ENCODE measurements around the gene CST1. TPM values are rescaled to one million over a fixed set of nuclear protein-coding genes. Genes with fewer than 3 reads are reported as not detected.
"Not testable (repeated sequence)": the region's sequence is repeated elsewhere in the genome, so short reads cannot be mapped to it uniquely, and the experiment has no call there.

Gene CST1, protein sequence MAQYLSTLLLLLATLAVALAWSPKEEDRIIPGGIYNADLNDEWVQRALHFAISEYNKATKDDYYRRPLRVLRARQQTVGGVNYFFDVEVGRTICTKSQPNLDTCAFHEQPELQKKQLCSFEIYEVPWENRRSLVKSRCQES
- polyA plus RNA-seq (2013, experiment 1 of 2) = 6.6 TPM
- polyA plus RNA-seq (2013, experiment 2 of 2) = 6.2 TPM

DNA sequence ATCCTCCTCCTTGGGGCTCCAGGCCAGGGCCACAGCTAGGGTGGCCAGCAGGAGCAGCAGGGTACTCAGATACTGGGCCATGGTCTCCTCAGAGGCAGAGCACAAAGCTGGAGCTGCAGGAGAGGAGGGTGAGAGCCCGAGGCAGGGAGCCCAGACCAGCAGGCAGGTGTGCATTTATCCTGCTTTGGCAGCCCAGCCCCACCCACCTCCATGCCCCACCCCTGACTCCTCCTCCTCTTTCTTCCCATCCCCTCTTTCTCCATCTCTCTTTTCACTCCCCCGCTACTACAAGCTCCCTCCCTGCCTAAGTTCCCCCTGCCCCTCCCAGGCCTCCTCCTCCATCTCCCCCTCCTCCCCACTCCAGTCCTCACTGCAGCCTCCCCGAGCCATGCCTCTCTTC is at the start of gene CST1:
TSS of gene CST1 (minus strand) at position 150 of the 400 bp plus-strand sequence. CDS start at position 81, 69 bp downstream.
- peaks cover 17% of the 10 kb centered on the region for H3K4me1 ChIP-seq (ENCODE audit: control insufficient read depth, insufficient read depth, low read length, poor library complexity, severe bottlenecking)
- H3K27ac ChIP-seq (ENCODE audit: low read depth, low read length, severe bottlenecking); H3K4me3 ChIP-seq (ENCODE audit: extremely low read depth, insufficient read depth, low read length, poor library complexity, severe bottlenecking); H3K9me3 ChIP-seq (ENCODE audit: control insufficient read depth, low read length); H3K36me3 ChIP-seq (ENCODE audit: control insufficient read depth, insufficient read depth, low read length): not testable (repeated sequence)
- 100% methylated on average over 1 of the region's 3 CpGs; no CpG with 5 or more reads in 1 of the 2 experiments for WGBS, 2 experiments (ENCODE audit: insufficient coverage in 2 of 2)

DNA sequence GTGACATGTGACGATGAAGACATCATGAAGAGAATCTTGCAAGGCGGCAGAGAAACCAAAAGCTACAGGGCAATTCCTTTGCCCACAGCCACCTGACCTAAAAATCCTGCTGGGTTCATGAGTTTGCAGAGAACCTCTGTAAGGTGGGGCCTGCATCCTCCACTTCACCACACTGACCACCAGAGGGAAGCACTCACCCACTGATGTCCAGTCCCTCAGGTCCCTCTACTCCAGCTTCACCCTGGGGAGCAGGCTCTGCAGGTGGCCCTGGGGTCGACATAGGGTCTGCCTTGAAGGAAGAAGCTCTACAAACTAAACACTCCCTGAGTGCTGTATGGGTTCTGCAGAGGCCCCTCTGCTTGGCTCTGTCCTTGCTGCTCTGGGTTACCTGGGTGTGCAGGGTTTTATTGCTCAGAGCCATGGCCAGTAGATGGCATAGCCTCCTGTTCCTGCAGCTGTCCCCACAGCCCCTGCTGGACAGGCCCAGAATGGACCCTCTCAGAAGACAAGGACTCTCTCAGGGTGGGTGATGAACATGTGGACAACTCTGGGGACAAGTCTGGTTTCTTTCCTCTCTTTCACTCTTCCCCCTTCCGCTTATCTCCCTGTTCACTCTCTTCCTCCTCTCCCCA is 48.6 kb upstream of the CST1 start:
- not testable (repeated sequence) for H3K9me3 ChIP-seq (ENCODE audit: control insufficient read depth, low read length); H3K4me3 ChIP-seq (ENCODE audit: extremely low read depth, insufficient read depth, low read length, poor library complexity, severe bottlenecking); H3K27ac ChIP-seq (ENCODE audit: low read depth, low read length, severe bottlenecking); H3K4me1 ChIP-seq (ENCODE audit: control insufficient read depth, insufficient read depth, low read length, poor library complexity, severe bottlenecking); H3K36me3 ChIP-seq (ENCODE audit: control insufficient read depth, insufficient read depth, low read length)
- WGBS, 2 experiments (ENCODE audit: insufficient coverage in 2 of 2) = 33 to 40% methylated on average over 1 to 2 of the region's 4 CpGs

DNA sequence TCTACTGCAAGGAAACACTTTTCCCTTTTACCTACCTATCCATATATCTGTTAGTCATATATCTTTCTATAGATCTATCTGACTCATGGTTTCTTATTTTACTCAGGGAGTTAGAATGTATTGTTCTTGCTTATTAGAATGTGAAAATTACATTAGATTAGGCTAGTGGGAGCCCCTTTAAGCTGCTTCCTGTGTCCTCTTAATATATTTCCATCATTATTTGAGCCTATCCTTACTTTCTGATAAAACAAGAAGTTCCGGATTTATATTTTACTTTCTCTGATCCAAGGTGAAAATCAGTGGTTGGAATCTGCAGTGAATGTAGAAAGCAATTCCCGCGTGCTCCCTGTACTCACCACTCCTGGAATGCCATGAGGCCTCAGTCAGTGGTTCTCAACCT is 44.8 kb upstream of the CST1 start:
- Histone ChIP-seq H3K9me3 (ENCODE audit: control insufficient read depth, low read length) (no peaks in the 10 kb centered on the region), H3K4me1 (ENCODE audit: control insufficient read depth, insufficient read depth, low read length, poor library complexity, severe bottlenecking) (no peaks in the 10 kb centered on the region), H3K27ac (ENCODE audit: low read depth, low read length, severe bottlenecking) (no peak overlapping the region), H3K36me3 (ENCODE audit: control insufficient read depth, insufficient read depth, low read length) (no peaks in the 10 kb centered on the region), H3K4me3 (ENCODE audit: extremely low read depth, insufficient read depth, low read length, poor library complexity, severe bottlenecking) (no peak overlapping the region)
- no CpG with 5 or more reads among the region's 3 CpGs for WGBS, 2 experiments (ENCODE audit: insufficient coverage in 2 of 2)

DNA sequence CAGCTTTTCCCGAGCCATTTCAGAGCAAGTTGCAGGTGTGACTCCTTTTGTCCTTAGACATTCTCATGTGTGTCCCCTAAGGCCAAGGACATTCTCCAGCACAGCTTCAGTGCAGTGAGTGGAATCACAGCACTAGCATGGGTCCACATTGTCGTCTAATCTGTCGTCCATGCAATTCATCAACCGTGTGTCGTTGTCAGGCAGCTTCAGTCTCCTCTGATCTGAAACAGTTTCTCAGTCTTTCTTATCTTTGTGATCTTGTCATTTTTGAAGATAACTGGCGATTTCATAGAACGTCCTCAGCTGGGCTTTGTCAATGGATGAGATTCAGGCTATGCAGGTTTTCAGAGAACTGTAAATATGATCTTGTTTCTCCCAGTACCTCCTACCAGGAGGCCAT is 44.1 kb upstream of the CST1 start:
- no peaks in the 10 kb centered on the region for H3K4me1 ChIP-seq (ENCODE audit: control insufficient read depth, insufficient read depth, low read length, poor library complexity, severe bottlenecking)
- H3K9me3 ChIP-seq (ENCODE audit: control insufficient read depth, low read length) = no peaks in the 10 kb centered on the region
- no peak overlapping the region for H3K4me3 ChIP-seq (ENCODE audit: extremely low read depth, insufficient read depth, low read length, poor library complexity, severe bottlenecking)
- no peak overlapping the region for H3K27ac ChIP-seq (ENCODE audit: low read depth, low read length, severe bottlenecking)
- WGBS, 2 experiments (ENCODE audit: insufficient coverage in 2 of 2) = 72 to 77% methylated on average over 7 of the region's 7 CpGs
- H3K36me3 ChIP-seq (ENCODE audit: control insufficient read depth, insufficient read depth, low read length) = no peaks in the 10 kb centered on the region

DNA sequence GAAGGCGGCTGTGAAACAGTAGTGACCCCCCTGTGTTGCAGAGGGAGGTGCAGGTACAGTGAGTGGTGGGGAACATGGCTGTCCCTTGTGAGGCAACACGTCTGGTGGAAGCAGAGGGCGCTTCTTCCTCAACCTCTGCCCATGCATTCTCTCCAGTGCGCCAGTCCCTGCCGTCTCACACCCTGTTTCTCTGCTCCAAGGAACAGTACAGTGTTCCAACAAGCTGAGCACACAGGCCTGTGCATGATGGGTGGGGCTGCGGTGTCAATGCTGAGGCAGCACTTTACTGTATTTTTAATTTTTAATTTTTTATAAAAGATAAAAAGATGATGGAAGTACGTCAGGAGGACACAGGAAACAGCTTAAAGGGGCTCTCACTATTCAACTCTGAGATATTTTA is 43.3 kb upstream of the CST1 start:
- H3K27ac ChIP-seq (ENCODE audit: low read depth, low read length, severe bottlenecking) = no peak overlapping the region
- H3K4me1 ChIP-seq (ENCODE audit: control insufficient read depth, insufficient read depth, low read length, poor library complexity, severe bottlenecking) = no peaks in the 10 kb centered on the region
- H3K9me3 ChIP-seq (ENCODE audit: control insufficient read depth, low read length) = no peaks in the 10 kb centered on the region
- WGBS, 2 experiments (ENCODE audit: insufficient coverage in 2 of 2) = 83 to 100% methylated on average over 1 of the region's 7 CpGs
- H3K36me3 ChIP-seq (ENCODE audit: control insufficient read depth, insufficient read depth, low read length) = no peaks in the 10 kb centered on the region
- H3K4me3 ChIP-seq (ENCODE audit: extremely low read depth, insufficient read depth, low read length, poor library complexity, severe bottlenecking) = no peak overlapping the region

DNA sequence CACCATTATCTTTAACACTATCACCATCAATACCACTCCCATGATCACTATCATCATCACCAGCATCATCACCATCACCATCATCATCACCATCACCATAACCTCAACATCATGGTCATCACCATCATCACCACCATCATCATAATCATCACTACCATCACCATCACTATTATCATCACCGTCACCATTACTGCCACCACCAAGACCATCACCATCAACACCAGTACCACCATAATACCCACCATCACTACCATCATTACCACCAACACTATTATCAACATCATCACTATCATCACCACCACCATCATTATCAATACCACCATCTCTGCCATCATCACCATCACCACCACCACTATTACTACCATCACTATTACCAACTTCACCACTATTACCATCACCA is 32.7 kb upstream of the CST1 start:
- WGBS, 2 experiments (ENCODE audit: insufficient coverage in 2 of 2) = 94 to 100% methylated on average over 1 of the region's 1 CpG
- Histone ChIP-seq H3K27ac (ENCODE audit: low read depth, low read length, severe bottlenecking) (no peak overlapping the region), H3K9me3 (ENCODE audit: control insufficient read depth, low read length) (no peaks in the 10 kb centered on the region), H3K4me1 (ENCODE audit: control insufficient read depth, insufficient read depth, low read length, poor library complexity, severe bottlenecking) (no peaks in the 10 kb centered on the region), H3K36me3 (ENCODE audit: control insufficient read depth, insufficient read depth, low read length) (no peaks in the 10 kb centered on the region), H3K4me3 (ENCODE audit: extremely low read depth, insufficient read depth, low read length, poor library complexity, severe bottlenecking) (no peak overlapping the region)

DNA sequence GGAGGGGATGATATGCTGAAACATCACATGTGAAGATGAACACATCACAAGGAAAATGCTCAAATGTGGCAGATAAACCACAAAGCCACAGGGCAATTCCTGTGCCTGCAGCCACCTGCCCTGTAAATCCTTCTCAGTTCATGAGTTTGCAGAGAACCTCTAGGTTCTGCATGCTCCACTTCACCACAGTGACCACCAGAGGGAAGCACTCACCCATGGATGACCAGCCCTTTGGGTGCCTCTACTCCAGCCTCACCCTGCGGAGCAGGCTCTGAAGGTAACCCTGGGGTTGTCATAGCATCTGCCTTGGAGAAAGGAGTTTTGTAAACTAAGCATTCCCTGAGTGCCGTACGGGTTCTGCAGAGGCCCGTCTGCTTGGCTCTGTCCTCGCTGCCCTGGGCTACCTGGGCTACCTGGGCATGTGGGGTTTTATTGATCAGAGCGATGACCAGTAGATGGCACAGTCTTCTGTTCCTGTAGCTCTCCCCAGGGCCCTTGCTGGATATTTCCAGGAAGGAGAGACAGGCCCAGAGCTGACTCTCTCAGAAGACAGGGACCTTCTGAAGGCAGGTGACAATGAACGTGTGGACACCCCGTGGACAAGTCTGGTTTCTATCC is 31.7 kb upstream of the CST1 start:
- 55 to 75% methylated on average over 7 to 8 of the region's 8 CpGs for WGBS, 2 experiments (ENCODE audit: insufficient coverage in 2 of 2)
- no peaks in the 10 kb centered on the region for H3K36me3 ChIP-seq (ENCODE audit: control insufficient read depth, insufficient read depth, low read length)
- no peaks in the 10 kb centered on the region for H3K4me1 ChIP-seq (ENCODE audit: control insufficient read depth, insufficient read depth, low read length, poor library complexity, severe bottlenecking)
- no peak overlapping the region for H3K4me3 ChIP-seq (ENCODE audit: extremely low read depth, insufficient read depth, low read length, poor library complexity, severe bottlenecking)
- no peaks in the 10 kb centered on the region for H3K9me3 ChIP-seq (ENCODE audit: control insufficient read depth, low read length)
- no peak overlapping the region for H3K27ac ChIP-seq (ENCODE audit: low read depth, low read length, severe bottlenecking)

DNA sequence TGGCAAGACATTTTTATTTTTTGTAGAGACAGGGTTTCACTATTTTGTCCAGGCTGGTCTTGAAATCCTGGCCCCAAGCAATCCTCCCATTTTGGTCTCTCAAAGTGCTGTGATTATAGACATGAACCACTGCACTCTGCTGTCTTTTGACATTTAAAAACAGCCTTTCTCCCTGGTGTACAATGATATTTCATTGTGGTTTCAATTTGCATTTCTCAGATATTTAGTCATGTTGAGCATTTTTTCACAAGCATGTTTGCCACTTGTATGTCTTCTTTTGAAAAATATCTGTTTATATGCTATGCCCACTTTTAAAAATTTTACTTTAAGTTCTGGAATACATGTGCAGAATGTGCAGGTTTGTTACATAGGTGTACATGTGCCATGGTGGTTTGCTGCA is 27.9 kb upstream of the CST1 start:
- H3K9me3 ChIP-seq (ENCODE audit: control insufficient read depth, low read length); H3K4me1 ChIP-seq (ENCODE audit: control insufficient read depth, insufficient read depth, low read length, poor library complexity, severe bottlenecking); H3K36me3 ChIP-seq (ENCODE audit: control insufficient read depth, insufficient read depth, low read length); H3K27ac ChIP-seq (ENCODE audit: low read depth, low read length, severe bottlenecking); H3K4me3 ChIP-seq (ENCODE audit: extremely low read depth, insufficient read depth, low read length, poor library complexity, severe bottlenecking): not testable (repeated sequence)

DNA sequence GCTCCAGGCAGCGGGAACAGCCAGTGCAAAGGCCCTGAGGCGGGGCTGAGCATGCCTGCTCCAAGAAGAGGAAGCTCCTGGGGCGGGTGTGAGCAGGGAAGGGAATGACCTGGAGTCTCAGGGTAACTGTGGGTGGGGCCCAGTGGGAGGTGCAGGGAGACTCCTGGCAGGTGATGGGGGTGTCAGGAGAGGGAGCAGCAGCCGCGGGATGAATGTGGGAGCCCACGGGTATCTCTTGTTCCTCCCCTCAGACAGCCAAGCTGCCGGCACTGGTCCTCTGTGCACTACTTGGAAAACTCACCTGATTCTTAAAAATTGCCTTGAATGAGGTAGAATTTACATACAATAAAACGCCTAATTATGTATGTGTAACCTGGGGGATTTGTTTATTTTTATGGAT is 26.6 kb upstream of the CST1 start:
- not testable (repeated sequence) for H3K9me3 ChIP-seq (ENCODE audit: control insufficient read depth, low read length); H3K36me3 ChIP-seq (ENCODE audit: control insufficient read depth, insufficient read depth, low read length); H3K4me3 ChIP-seq (ENCODE audit: extremely low read depth, insufficient read depth, low read length, poor library complexity, severe bottlenecking); H3K27ac ChIP-seq (ENCODE audit: low read depth, low read length, severe bottlenecking); H3K4me1 ChIP-seq (ENCODE audit: control insufficient read depth, insufficient read depth, low read length, poor library complexity, severe bottlenecking)
- 60 to 90% methylated on average over 1 to 4 of the region's 8 CpGs for WGBS, 2 experiments (ENCODE audit: insufficient coverage in 2 of 2)

DNA sequence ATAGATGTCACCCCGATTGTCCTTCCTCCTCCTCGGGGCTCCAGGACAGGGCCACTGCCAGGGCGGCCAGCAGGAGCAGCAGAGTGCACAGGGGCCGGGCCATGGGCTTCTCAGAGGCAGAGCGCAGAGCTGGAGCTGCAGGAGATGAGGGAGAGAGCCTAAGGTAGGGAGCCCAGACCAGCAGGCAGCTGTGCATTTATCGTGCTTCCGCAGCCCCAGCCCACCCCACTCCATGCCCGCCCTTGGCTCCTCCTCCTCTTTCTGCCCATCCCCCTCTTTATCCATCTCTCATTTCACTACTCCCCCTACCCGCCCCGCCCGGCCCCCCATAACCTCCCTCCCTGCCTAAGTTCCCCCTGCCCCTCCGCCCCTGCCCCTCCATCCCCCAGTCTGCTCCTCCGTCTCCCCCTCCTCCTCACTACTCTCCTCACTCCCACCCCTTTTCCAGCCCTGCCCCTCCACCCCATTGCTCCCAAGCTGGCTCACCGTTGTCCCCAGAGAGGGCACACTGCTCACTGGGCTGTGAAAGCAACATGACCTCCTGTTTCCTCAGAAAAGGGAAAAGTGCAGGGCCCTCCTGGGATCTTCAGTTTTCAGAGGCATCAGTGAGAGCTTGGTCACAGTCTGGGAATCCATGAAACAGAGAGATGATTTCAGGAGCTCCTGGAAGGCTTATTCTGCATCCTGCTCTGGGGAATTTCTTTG is 25.5 kb upstream of the CST1 start:
- no peak overlapping the region for H3K4me3 ChIP-seq (ENCODE audit: extremely low read depth, insufficient read depth, low read length, poor library complexity, severe bottlenecking)
- H3K4me1 ChIP-seq (ENCODE audit: control insufficient read depth, insufficient read depth, low read length, poor library complexity, severe bottlenecking) = no peaks in the 10 kb centered on the region
- WGBS, 2 experiments (ENCODE audit: insufficient coverage in 2 of 2) = 58 to 63% methylated on average over 6 to 7 of the region's 14 CpGs
- H3K9me3 ChIP-seq (ENCODE audit: control insufficient read depth, low read length) = no peaks in the 10 kb centered on the region
- H3K27ac ChIP-seq (ENCODE audit: low read depth, low read length, severe bottlenecking) = no peak overlapping the region
- no peaks in the 10 kb centered on the region for H3K36me3 ChIP-seq (ENCODE audit: control insufficient read depth, insufficient read depth, low read length)

DNA sequence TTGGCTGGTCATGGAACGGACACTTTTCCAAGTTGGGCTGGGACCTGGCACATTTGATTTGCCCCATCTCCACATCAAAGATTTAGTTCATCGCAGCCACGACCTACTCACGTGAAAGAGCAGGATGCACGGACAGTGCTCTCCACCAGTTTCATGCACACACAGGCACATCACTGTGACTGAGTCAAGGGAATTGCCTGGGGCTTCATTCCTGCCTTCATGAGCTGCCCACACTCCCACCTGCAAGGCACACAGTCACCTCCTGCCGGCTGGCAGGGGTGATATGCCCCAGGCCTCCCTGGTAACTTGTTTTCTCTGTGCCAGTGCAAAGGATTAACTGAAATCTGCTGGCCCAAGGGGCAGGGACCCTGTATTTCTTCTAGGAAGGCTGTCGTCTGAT is 23.3 kb upstream of the CST1 start:
- H3K27ac ChIP-seq (ENCODE audit: low read depth, low read length, severe bottlenecking) = no peak overlapping the region
- WGBS, 2 experiments (ENCODE audit: insufficient coverage in 2 of 2) = 91 to 92% methylated on average over 7 of the region's 7 CpGs
- H3K9me3 ChIP-seq (ENCODE audit: control insufficient read depth, low read length) = no peaks in the 10 kb centered on the region
- H3K4me3 ChIP-seq (ENCODE audit: extremely low read depth, insufficient read depth, low read length, poor library complexity, severe bottlenecking) = no peak overlapping the region
- H3K36me3 ChIP-seq (ENCODE audit: control insufficient read depth, insufficient read depth, low read length) = no peaks in the 10 kb centered on the region
- H3K4me1 ChIP-seq (ENCODE audit: control insufficient read depth, insufficient read depth, low read length, poor library complexity, severe bottlenecking) = no peaks in the 10 kb centered on the region

Data from mesodermal cell (in vitro differentiated cells).